ENCODE data around the gene HELLS.
"Not testable (repeated sequence)": the region's sequence is repeated elsewhere in the genome, so short reads cannot be mapped to it uniquely, and the experiment has no call there.

The HELLS gene

GRCh38 chr10:94614558-94614957 lies 69.0 kb downstream of the HELLS start:
- DNase-seq: no peak

GRCh38 chr10:94617389-94617944 lies 71.9 kb downstream of the HELLS start:
- DNase-seq: no peak

GRCh38 chr10:94622666-94623205 lies 77.1 kb downstream of the HELLS start:
- DNase-seq: no peak

- no peak for DNase-seq
Observed at GRCh38 chr10:94623572-94623971, 78.0 kb downstream of the HELLS start.

GRCh38 chr10:94626476-94626875 lies 80.9 kb downstream of the HELLS start:
- DNase-seq: no peak

- DNase-seq: no peak
Observed at GRCh38 chr10:94627511-94627910, 81.9 kb downstream of the HELLS start.

- DNase-seq: peak; percentile 78 to 83
Observed at GRCh38 chr10:94630017-94630688, 84.6 kb downstream of the HELLS start.

GRCh38 chr10:94631077-94631875 lies 85.7 kb downstream of the HELLS start:
- DNase-seq: peak; percentile 87 to 88

GRCh38 chr10:94632954-94633353 lies 87.4 kb downstream of the HELLS start:
- no peak for DNase-seq

GRCh38 chr10:94638097-94638496 lies 92.5 kb downstream of the HELLS start:
- DNase-seq: not testable (repeated sequence)

- no peak for DNase-seq
Observed at GRCh38 chr10:94639902-94640301, 94.3 kb downstream of the HELLS start.

GRCh38 chr10:94640562-94640961 lies 95.0 kb downstream of the HELLS start:
- DNase-seq: no peak

GRCh38 chr10:94641480-94641879 lies 95.9 kb downstream of the HELLS start:
- DNase-seq: no peak

- DNase-seq: no peak
Observed at GRCh38 chr10:94644352-94644751, 98.8 kb downstream of the HELLS start.

- no peak for DNase-seq
Observed at GRCh38 chr10:94645285-94645684, 99.7 kb downstream of the HELLS start.

All from Kasumi-1 (cell line).